GM18861 (cell line): ENCODE measurements around the gene GRIK4.

ENCODE experiments used
- ATAC-seq: cut with Tn5 transposase; IDR thresholded peaks from one replicate; pipeline ENCODE4 v1.9.1; 2021; ENCODE audit not compliant: unreplicated experiment

Gene GRIK4

GRCh38 chr11:120657306-120658070 is 145.9 kb downstream of the GRIK4 start:
- ATAC-seq = peak; percentile 50

GRCh38 chr11:120658071-120658423 is 146.5 kb downstream of the GRIK4 start:
- ATAC-seq = peak; percentile 61

GRCh38 chr11:120659076-120659475 is 147.5 kb downstream of the GRIK4 start:
- no peak for ATAC-seq

GRCh38 chr11:120660024-120660565 is 148.5 kb downstream of the GRIK4 start:
- no peak for ATAC-seq

DNA sequence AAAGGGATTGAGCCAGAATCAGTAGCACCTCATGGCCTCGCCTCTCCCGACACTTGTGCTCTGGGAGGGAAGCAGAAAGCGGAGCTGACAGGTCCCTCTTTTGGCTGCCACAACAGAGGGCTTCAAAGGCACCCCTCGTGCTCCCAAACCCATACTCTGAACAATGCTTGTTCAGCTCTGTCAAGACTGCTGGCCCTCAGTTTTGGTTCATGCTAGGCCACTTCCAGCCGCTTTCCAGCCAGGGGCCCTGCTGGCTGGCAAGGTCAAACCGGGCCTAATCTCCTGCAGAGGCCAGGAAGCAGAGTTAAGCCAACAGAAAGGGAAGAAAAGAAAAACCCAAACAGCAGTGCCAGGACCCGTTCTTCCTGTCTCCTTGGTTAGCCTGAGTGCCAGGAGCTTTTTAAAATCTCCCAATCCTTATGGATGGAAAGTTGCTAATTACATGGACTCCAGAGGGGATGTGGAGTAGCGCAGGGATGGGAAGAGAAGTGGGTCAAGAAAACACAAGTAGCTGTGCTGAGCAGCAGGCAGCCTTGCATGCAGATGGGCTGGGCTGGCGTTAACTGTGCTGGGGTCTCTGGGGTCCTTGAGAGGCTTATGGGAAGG is 150.6 kb downstream of the GRIK4 start:
- ATAC-seq = no peak

- no peak for ATAC-seq
Measured at GRCh38 chr11:120663142-120663541, 151.6 kb downstream of the GRIK4 start.

GRCh38 chr11:120666121-120666639 is 154.6 kb downstream of the GRIK4 start:
- ATAC-seq = no peak

- ATAC-seq = no peak
Measured at GRCh38 chr11:120667281-120667680, 155.7 kb downstream of the GRIK4 start.

DNA sequence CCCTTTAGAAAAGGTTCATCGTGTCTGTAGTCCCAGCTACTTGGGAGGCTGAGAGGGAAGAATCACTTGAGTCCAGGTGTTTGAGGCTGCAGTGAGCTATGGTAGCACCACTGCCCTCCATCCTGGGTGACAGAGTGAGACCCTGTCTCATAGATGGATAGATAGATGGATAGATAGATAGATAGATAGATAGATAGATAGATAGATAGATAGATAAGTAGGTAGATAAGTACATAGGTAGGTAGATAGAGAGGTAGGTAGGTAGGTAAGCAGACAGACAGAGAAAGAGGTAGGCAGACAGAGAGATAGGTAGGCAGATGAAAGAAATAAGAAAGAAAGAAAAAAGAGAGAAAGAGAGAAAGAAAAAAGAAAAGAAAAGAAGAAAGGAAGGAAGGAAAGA is 156.4 kb downstream of the GRIK4 start:
- no peak for ATAC-seq

DNA sequence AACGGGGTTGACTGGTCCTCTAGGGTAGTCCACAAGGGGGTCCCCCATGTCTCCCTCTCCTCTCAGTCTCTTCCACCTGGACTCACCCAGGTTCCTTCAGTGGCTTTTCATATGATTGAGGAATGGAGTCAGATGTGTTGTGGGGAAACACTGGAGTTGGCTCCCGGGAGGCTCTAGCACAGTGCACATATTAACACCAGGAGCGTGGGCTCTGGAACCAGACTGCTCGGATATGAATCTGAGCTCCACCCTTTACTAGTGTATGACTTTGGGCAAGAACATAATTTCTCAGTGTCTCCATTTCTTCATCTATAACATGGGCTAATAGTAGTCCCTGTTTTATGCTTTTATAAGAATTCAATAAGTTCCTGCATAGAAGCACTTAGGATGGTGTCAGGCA is 157.0 kb downstream of the GRIK4 start:
- ATAC-seq = no peak

GRCh38 chr11:120674542-120674941 is 163.0 kb downstream of the GRIK4 start:
- no peak for ATAC-seq

DNA sequence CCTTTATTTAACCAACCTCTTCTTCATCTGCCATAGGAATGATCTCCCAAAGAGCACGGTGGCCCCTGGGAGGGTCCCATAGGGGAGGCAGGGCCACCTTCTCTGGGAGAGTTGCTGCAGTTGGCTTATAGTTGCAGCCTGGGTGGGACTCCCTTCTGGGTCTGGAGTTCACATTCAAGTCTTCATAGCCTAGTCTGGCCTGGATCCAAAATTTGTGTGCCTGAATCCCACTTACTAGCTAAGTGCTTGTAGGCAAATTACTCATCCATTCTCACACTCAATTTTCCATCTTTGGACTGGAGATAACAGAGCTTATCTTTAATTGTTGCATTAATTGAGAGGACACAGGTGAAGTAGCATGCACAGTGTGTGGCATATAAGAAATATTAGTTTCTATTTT is 163.6 kb downstream of the GRIK4 start:
- no peak for ATAC-seq

- ATAC-seq = no peak
Measured at GRCh38 chr11:120676991-120677390, 165.4 kb downstream of the GRIK4 start.

- no peak for ATAC-seq
Measured at GRCh38 chr11:120680322-120680721, 168.8 kb downstream of the GRIK4 start.

DNA sequence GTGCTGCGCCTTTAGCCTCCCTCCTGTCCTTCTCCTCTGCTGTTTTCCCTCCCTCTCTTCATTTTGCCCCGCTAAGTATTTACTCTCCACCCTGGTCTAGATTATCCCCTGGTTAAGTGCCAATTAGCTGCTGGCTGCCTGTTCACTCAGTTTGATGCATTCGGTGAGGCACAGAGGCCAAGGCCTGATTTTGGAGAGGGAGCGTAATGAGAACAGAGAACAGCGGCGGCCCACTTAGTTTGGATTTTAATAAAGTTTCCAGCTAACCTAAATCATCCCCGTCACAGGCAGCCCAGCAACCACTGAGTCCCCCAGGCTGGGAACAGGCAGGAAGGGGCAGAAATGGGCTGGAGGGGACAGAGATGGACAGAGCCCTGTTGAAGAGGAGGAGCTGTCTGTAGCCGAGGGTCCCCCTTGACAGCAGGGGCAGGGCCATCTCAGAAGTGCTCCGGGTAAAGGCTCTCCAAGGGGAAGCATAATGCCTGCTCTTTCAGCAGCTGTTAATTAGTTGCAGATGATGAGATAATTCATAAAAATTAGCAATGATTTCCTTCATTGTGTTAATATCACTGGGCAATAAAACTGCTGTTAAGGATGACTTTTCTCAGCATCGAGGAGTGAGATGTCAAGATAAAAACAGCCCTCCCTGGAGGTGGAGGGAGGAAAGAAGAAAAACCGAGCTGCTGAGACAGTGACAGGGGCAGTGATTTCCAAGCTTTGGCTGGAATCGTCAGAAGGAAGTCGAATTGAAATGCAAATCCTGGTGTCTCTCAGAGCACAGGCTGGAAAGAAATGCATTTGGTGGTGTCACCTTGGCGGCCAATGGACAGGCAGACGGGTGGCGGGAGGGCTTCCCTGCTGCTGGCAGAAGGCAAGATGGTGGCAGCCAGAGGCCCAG is 170.1 kb downstream of the GRIK4 start:
- no peak for ATAC-seq

GRCh38 chr11:120682332-120682649 is 170.7 kb downstream of the GRIK4 start:
- no peak for ATAC-seq

DNA sequence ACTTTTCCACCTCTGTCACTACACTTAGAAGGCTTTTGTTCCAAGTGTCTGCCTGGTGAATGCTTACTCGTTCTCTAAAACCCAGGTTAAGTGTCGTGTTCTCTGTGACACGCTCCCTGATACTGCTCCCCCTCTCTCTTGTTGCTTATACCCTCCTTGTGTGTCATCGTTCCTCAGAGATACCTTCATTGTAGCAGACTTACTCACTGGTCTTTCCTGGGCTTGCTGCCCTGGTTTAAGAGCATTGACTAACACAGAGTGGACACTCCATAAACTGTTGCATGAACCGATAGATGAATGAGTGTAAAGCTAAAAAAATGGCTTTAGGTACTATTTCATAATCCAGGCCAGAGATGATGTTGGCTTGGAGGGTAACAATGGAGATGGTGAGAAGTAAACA is 171.3 kb downstream of the GRIK4 start:
- no peak for ATAC-seq

DNA sequence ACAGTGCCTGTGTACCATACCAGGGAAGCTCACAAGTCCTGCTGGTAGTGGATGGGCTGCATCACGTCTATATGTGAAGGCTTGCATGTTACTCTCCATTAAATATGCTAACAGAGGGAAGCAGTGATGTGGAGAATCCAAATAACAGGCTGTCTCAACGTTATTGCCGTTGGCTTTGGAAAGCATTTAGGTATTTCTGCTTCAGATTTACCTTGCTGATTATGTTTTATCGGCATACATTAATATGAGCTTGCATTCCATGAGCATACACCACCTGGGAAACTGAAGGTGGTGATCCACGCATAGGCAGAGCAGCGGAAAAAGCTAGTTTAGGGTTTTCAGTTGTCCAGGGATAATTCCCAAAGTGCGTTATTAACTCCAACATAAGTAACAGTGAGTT is 175.0 kb downstream of the GRIK4 start:
- no peak for ATAC-seq

DNA sequence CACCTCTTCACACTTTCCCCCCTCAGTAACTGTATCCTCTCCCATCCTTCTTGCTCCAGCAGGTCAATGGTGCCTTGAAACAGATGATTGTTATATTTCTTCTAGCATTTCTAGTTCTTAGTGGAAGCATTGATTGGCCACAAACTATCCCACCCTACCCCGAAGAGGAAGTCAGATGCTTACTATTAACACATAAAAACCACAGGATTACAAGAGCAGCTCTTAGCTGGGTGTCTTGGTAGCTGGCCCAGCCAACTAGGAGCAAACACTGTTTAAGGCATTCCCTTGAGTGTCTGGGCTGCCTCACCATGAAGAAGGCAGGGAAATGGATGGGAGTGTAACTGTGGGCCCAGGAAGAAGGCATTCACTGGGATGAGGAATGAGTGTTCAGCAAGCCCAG is 176.6 kb downstream of the GRIK4 start:
- ATAC-seq = no peak

DNA sequence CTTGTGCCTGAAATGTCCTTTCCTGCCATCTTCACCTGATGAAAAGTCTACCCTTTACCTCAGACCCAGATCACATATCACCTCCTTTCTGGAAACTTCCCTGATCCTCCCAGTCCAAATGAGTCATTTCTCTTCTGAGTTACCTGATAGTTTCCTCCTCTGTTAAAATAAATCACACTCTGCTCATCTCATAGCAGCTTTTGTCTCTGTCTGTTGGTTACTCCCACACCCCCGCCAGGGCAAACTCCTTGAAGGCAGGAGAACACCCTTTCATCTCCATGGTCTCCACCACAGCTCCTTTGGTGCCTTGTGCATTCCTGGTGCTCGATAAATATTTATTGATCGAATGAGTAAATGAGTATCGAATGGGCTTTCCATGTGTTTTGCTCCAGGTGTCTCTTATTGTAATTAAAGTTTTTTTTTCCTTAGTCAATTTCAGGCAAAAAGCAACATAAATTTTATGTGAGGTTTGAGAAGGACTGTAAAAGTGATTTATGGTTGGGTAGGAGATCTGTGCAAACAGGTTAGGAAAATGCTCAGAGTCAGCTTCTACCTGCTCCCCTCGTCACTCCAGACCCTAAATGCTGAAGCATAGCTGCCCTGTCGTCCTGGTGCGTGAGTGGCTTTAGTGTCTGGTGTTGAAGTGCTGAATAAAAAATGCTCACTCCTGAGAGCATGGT is 178.2 kb downstream of the GRIK4 start:
- no peak for ATAC-seq

GRCh38 chr11:120690406-120690805 is 178.9 kb downstream of the GRIK4 start:
- ATAC-seq = no peak
